GM12878 (cell line): Measurements from ENCODE around the gene ARMH1. TPM values are rescaled to one million over a fixed set of nuclear protein-coding genes. Genes with fewer than 3 reads are reported as not detected.

Experiments used
- ATAC-seq: fragments of 200-7000 bp; cut with Tn5 transposase; 3 replicates; pipeline ENCODE4 v1.9.1; 2020; ENCODE audit warnings: mild to moderate bottlenecking, moderate library complexity
- BruUV-seq: library from RNA; stranded (reverse); fragments of 400-500 nt; replicated peaks from 2 replicates; lab custom pipeline; 2021; lab: Mats Ljungman, UMichigan
- CTCF ChIA-PET: fragments of 300-600 bp; sonication (Branson Sonifier 250); formaldehyde crosslinking; extraction: SDS; loops from one replicate; lab custom pipeline; 2021; ENCODE audit warnings: inconsistent platforms; lab: Yijun Ruan, JAX
- POLR2A ChIA-PET: fragments of 350-600 bp; formaldehyde crosslinking; extraction: SDS; loops from one replicate; lab custom pipeline; 2021; ENCODE audit warnings: inconsistent platforms; lab: Charles Lee
- RAD21 ChIA-PET: fragments of 300-600 bp; sonication (Branson Sonifier 250); formaldehyde crosslinking; loops from one replicate; lab custom pipeline; 2023; ENCODE audit warnings: antibody characterized with exemption; ENCODE audit not compliant: unreplicated experiment; lab: Charles Lee
- SMC1A ChIA-PET: fragments of 300-600 bp; sonication (Branson Sonifier 250); formaldehyde crosslinking; loops from one replicate; lab custom pipeline; 2023; ENCODE audit not compliant: unreplicated experiment, uncharacterized antibody; lab: Charles Lee
- DNase-seq: peaks from one replicate; pipeline ENCODE4 v3.0.0-alpha.2; 2011; ENCODE audit warnings: low read depth, low spot score
- FAIRE-seq: peaks from 3 replicates; lab custom pipeline; 2011; peaks lifted over from hg19 to GRCh38; lab: Jason Lieb, UNC
- H2AFZ ChIP-seq: 2 replicates; pipeline ENCODE4 v1.6.0; 2011; ENCODE audit warnings: low read depth, low read length, control low read depth; ENCODE audit not compliant: control insufficient read depth
- H3K27ac ChIP-seq: 2 replicates; pipeline ENCODE4 v1.5.1; 2011; ENCODE audit warnings: control low read depth; ENCODE audit not compliant: control insufficient read depth, insufficient read depth
- H3K27me3 ChIP-seq, 2 experiments: replicated peaks in 1 of 2; 2 replicates each; pipeline versions ENCODE4 v1.6.0 to v1.6.1; 2011; ENCODE audit warnings: low read length in 1 of 2; ENCODE audit not compliant: control insufficient read depth in 2 of 2, insufficient read depth in 2 of 2
- H3K36me3 ChIP-seq, 2 experiments: 2 replicates each; pipeline ENCODE4 v1.5.1; 2011; ENCODE audit warnings: low read length in 1 of 2; ENCODE audit not compliant: control insufficient read depth in 2 of 2, insufficient read depth in 2 of 2
- H3K4me1 ChIP-seq: 2 replicates; pipeline ENCODE4 v1.6.1; 2011; ENCODE audit warnings: mild to moderate bottlenecking, low read length, moderate library complexity, mixed read lengths; ENCODE audit not compliant: control insufficient read depth, insufficient read depth
- H3K4me2 ChIP-seq: 2 replicates; pipeline ENCODE4 v1.6.0; 2011; ENCODE audit warnings: control low read depth; ENCODE audit not compliant: control insufficient read depth, insufficient read depth
- H3K4me3 ChIP-seq: fragments of 200-600 bp; sonication (generic); 2 replicates; pipeline ENCODE4 v1.5.1; 2016
- H3K79me2 ChIP-seq: 2 replicates; pipeline ENCODE4 v1.6.0; 2011; ENCODE audit warnings: low read length; ENCODE audit not compliant: control insufficient read depth, insufficient read depth
- H3K9ac ChIP-seq: 2 replicates; pipeline ENCODE4 v1.8.0; 2011; ENCODE audit warnings: low read length, control low read depth, mixed read lengths; ENCODE audit not compliant: control insufficient read depth, insufficient read depth
- H3K9me3 ChIP-seq: replicated peaks from 3 replicates; pipeline ENCODE4 v1.5.1; 2011; ENCODE audit warnings: mild to moderate bottlenecking, low read length; ENCODE audit not compliant: control insufficient read depth, insufficient read depth
- H4K20me1 ChIP-seq: 2 replicates; pipeline ENCODE4 v1.6.0; 2011; ENCODE audit not compliant: control insufficient read depth, insufficient read depth
- EGR1 ChIP-seq, 2 experiments: IDR thresholded peaks; 1 replicate in 1 of 2; 2 replicates in 1 of 2; pipeline ENCODE4 v1.6.1; 2011 to 2012; ENCODE audit warnings: low read depth in 2 of 2, low read length in 2 of 2, borderline replicate concordance in 1 of 2, mild to moderate bottlenecking in 1 of 2, moderate library complexity in 1 of 2
- MAX ChIP-seq: IDR thresholded peaks from 2 replicates; pipeline ENCODE4 v1.6.1; 2012; ENCODE audit warnings: low read depth, low read length, improper control_type of control experiment
- POLR2A ChIP-seq: IDR thresholded peaks from 2 replicates; pipeline ENCODE4 v1.6.1; 2011; ENCODE audit warnings: low read depth, mild to moderate bottlenecking, low read length
- RAD21 ChIP-seq: IDR thresholded peaks from 2 replicates; pipeline ENCODE4 v1.6.1; 2011; ENCODE audit warnings: mild to moderate bottlenecking, low read depth, low read length, moderate library complexity; ENCODE audit not compliant: insufficient read depth
- SREBF2 ChIP-seq: IDR thresholded peaks from 2 replicates; pipeline ENCODE4 v1.6.1; 2012; ENCODE audit warnings: mild to moderate bottlenecking, low read length
- WGBS: methylation state at CpG from one replicate; pipeline ENCODE4 v1.1.6; 2016; ENCODE audit warnings: low lambda C conversion rate; ENCODE audit not compliant: insufficient replicate concordance, insufficient coverage; ENCODE audit errors: missing lambda C conversion rate; 5-methylcytosine and 5-hydroxymethylcytosine counted together
- in situ Hi-C: fragments of 300-500 bp; cut with MboI; formaldehyde crosslinking; loops from 9 replicates; pipeline ENCODE4 v1.14.3; 2018; ENCODE audit warnings: mixed read lengths
- intact Hi-C: fragments of 100-400 bp; cut with micrococcal nuclease; formaldehyde crosslinking; loops from one replicate; pipeline ENCODE4 v1.14.2; 2022; ENCODE audit not compliant: unreplicated experiment
- polyA plus RNA-seq, 11 experiments: library from polyadenylated mRNA; depleted of rRNA in 4 of 11; unstranded in 6 of 11; stranded (reverse) in 5 of 11; fragments of >200 nt; fragmentation: Nextera tagmentation in 4 of 11; fragmentation: Illumina TruSeq in 1 of 11; extraction: Ambion mirVana in 4 of 11; extraction: Trizol in 1 of 11; gene quantifications; 1 replicate in 1 of 11; 2 replicates in 10 of 11; pipeline versions ENCODE4 v1.2.1 to v1.2.3, GENCODE V29; 2011 to 2016; ENCODE audit warnings: inconsistent platforms in 2 of 11, missing spikeins in 2 of 11, low read depth in 1 of 11
- total RNA-seq, 4 experiments: library from RNA; depleted of rRNA in 3 of 4; stranded (reverse); fragments of >200 nt in 3 of 4; fragmentation: Illumina TruSeq in 1 of 4; extraction: Trizol in 1 of 4; gene quantifications; 2 replicates each; pipeline versions ENCODE4 v1.2.1 to v1.2.3, GENCODE V29; 2013 to 2021

The ARMH1 gene
- total and polyA plus RNA-seq, 10 of the 15 experiments (the other 5 are each of a cell fraction or from before 2014, with no cell fraction given), result 0.93 to 43.9 (median 8.2) TPM

- Histone ChIP-seq H3K27ac (no peak overlapping the region), H3K27me3 (no peaks in the 10 kb centered on the region), H3K4me2 (no peak overlapping the region), H3K4me1 (no peaks in the 10 kb centered on the region), H3K9ac (no peak overlapping the region), H4K20me1 (no peaks in the 10 kb centered on the region; the same call in 1 of the 2 replicates), H3K9me3 (no peaks in the 10 kb centered on the region), H3K4me3 (no peak overlapping the region), H3K36me3 (peaks cover 25 to 37% of the 10 kb centered on the region in 2 experiments), H2AFZ (no peak overlapping the region), H3K79me2 (no peaks in the 10 kb centered on the region)
- ChIA-PET RAD21 (no interaction called here), POLR2A (no interaction called here), SMC1A (no interaction called here), CTCF (no interaction called here)
- 97% methylated on average over 7 of the region's 7 CpGs for WGBS
- no TSS peak for BruUV-seq
- ATAC-seq (no peak), DNase-seq (no peak), FAIRE-seq (no peak)
- TF ChIP-seq SREBF2 (no peak), POLR2A (peak; percentile 54; the same call in 1 of the 2 replicates)
- intact Hi-C loops (no loop called here), in situ Hi-C loops (no loop called here)
Measured at GRCh38 chr1:44644806-44645205, 29.7 kb upstream of the ARMH1 start.

- Histone ChIP-seq H3K27ac (no peak overlapping the region), H4K20me1 (no peaks in the 10 kb centered on the region; the same call in 1 of the 2 replicates), H3K27me3 (no peaks in the 10 kb centered on the region), H2AFZ (no peak overlapping the region), H3K9ac (no peak overlapping the region), H3K4me1 (no peaks in the 10 kb centered on the region), H3K36me3 (peaks cover 17 to 37% of the 10 kb centered on the region in 2 experiments), H3K9me3 (no peaks in the 10 kb centered on the region), H3K4me3 (no peak overlapping the region), H3K79me2 (no peaks in the 10 kb centered on the region), H3K4me2 (no peak overlapping the region)
- BruUV-seq, result no TSS peak
- ChIA-PET RAD21 (no interaction called here), CTCF (no interaction called here), SMC1A (no interaction called here), POLR2A (no interaction called here)
- WGBS, result 94% methylated on average over 18 of the region's 18 CpGs
- FAIRE-seq (no peak), ATAC-seq (no peak), DNase-seq (no peak)
- intact Hi-C loops, result no loop called here
- TF ChIP-seq RAD21 (no peak), MAX (no peak), EGR1 (IDR thresholded peaks at IDR 0.05; ENCODE audit: borderline replicate concordance in 1 of 2, low read depth in 2 of 2, low read length in 2 of 2) (no peak)
- in situ Hi-C loops, result no loop called here
Measured at GRCh38 chr1:44645476-44646244, 28.9 kb upstream of the ARMH1 start.
